Stomach (tissue), 4 donors: ENCODE measurements around the gene CAPN8.

ENCODE experiments used
- EP300 ChIP-seq: sonication (generic); formaldehyde crosslinking; IDR thresholded peaks from one replicate; pipeline ENCODE4 v1.6.1; 2017; ENCODE audit warnings: antibody characterized with exemption
- POLR2A ChIP-seq, 4 donors: fragments of 450-650 bp; IDR thresholded peaks; one replicate each; pipeline ENCODE4 v1.6.1; 2016; ENCODE audit warnings: antibody characterized with exemption in 4 of 4, control low read depth in 2 of 4, mild to moderate bottlenecking in 1 of 4, moderate library complexity in 1 of 4
- POLR2AphosphoS5 ChIP-seq, 3 donors: sonication (generic); formaldehyde crosslinking; IDR thresholded peaks; one replicate each; pipeline ENCODE4 v1.6.1; 2016; ENCODE audit warnings: antibody characterized with exemption in 3 of 3
- TF ChIP-seq, protein P1 (sequence below), 7 experiments: fragments of 450-650 bp in 4 of 7; fragments of 200-600 bp in 3 of 7; sonication (generic) in 3 of 7; IDR thresholded peaks; one replicate each; pipeline ENCODE4 v1.5.1; 2016 to 2019; ENCODE audit warnings: antibody characterized with exemption in 7 of 7, control low read depth in 2 of 7, mild to moderate bottlenecking in 1 of 7

- TF ChIP-seq POLR2A (IDR thresholded peaks at IDR 0.05) = no peak
- TF ChIP-seq, protein P1, sequence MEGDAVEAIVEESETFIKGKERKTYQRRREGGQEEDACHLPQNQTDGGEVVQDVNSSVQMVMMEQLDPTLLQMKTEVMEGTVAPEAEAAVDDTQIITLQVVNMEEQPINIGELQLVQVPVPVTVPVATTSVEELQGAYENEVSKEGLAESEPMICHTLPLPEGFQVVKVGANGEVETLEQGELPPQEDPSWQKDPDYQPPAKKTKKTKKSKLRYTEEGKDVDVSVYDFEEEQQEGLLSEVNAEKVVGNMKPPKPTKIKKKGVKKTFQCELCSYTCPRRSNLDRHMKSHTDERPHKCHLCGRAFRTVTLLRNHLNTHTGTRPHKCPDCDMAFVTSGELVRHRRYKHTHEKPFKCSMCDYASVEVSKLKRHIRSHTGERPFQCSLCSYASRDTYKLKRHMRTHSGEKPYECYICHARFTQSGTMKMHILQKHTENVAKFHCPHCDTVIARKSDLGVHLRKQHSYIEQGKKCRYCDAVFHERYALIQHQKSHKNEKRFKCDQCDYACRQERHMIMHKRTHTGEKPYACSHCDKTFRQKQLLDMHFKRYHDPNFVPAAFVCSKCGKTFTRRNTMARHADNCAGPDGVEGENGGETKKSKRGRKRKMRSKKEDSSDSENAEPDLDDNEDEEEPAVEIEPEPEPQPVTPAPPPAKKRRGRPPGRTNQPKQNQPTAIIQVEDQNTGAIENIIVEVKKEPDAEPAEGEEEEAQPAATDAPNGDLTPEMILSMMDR (IDR thresholded peaks at IDR 0.05) = no peak
- TF ChIP-seq POLR2AphosphoS5 (IDR thresholded peaks at IDR 0.05) = no peak
- no peak for TF ChIP-seq EP300
Observed at GRCh38 chr1:223494926-223495645, 170.4 kb downstream of the CAPN8 start.
